ENCODE measurements around the gene KRT71.

GRCh38 chr12:52581066-52581465 is 28.1 kb upstream of the KRT71 start:
- TF ChIP-seq POLR2A (IDR thresholded peaks at IDR 0.05; ENCODE audit: low read length) (no peak), GATA1 (IDR thresholded peaks at IDR 0.05; ENCODE audit: low read depth, low read length) (no peak)

Measured in erythroblast (primary cell).